SK-N-DZ (cell line): ENCODE measurements around the gene NFIA.

Source experiments
- DNase-seq: peaks from one replicate; pipeline ENCODE4 v3.0.0-alpha.2; 2015; ENCODE audit warnings: low spot score

Gene NFIA

GRCh38 chr1:61330571-61330970, 248.2 kb downstream of the NFIA start:
- no peak for DNase-seq

DNA sequence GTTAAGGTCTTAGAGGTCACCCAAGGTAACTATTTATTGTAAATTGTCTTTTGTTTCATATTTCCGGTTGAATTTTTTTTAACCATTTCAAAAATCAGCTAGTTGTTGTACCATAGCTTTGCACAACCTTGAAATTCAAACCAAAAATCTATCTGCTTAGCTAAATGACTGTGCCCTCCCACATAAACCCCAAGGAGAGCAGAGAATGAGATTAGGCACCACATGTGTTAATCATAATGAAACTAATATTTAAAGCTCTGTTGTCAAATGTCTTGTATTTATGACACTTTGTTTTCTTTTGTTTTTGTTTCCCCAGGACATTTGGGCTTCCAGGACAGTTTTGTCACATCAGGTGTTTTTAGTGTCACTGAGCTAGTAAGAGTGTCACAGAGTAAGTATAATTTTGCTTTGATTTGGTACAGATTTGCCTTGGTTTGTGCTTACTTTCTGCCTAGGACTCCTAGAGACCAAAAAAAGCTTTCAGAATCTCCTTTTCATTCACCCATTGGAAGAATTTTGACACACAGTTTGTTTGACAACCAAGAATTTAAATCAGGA, 249.9 kb downstream of the NFIA start:
- DNase-seq = no peak

DNA sequence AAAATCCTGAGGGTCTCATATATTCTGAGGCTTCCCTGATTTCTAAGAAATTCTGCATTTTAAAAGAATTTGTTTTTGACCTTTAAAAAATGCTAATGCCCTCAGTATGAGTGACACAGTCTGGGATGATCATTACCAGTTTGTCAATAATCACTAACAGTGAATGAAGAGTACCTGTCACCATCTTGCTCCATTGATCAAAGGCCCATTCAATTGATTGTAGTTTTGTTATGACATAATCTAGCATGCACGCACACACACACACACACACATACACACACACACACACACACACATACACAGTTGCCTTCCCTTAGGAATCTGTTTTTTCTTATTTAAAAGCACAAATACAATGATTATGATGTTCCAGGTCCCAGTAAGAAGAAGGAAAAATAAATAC, 250.4 kb downstream of the NFIA start:
- DNase-seq = no peak

DNA sequence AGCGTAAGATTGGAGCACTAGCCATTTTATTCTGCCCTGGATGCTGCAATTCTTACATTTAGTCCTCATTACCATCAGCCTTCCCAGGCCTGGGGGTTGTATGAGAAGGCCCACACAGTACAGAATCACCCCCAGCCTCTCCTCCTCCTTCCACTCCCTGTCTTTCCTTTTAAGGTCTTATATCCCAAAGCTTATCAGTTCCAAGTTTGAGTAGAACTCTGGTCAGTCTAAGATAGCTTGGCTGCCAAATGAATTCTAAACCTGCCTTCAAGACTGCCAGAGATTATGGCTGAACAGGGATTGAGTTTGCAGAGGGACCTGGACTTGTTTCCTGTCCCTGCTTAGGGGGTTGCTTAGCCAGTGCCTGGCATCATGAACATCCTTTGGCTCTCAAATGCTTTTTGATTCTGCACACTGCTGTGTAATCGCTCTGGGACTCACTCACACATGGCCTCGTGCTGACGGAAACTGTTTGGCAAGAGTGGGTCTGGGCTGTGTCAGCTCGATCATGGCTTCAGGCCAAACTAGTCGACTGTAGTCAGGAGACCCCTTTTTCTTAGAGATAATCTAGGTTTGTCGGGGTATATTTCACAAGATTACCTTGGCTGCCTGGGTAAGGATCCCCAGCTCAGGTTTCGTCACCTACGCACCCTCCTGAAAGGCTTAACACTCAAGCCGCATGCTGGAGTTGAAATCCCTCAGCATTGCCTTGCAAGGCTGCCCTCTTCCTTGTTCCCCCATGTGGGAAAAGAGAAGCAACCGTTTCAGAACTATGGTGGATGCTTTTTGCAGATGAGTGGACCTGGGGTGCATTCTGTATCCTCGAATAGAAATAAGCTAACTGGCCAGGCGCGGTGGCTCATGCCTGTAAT, 252.6 kb downstream of the NFIA start:
- peak; percentile 35 for DNase-seq

GRCh38 chr1:61337037-61337436, 254.7 kb downstream of the NFIA start:
- DNase-seq = no peak

DNA sequence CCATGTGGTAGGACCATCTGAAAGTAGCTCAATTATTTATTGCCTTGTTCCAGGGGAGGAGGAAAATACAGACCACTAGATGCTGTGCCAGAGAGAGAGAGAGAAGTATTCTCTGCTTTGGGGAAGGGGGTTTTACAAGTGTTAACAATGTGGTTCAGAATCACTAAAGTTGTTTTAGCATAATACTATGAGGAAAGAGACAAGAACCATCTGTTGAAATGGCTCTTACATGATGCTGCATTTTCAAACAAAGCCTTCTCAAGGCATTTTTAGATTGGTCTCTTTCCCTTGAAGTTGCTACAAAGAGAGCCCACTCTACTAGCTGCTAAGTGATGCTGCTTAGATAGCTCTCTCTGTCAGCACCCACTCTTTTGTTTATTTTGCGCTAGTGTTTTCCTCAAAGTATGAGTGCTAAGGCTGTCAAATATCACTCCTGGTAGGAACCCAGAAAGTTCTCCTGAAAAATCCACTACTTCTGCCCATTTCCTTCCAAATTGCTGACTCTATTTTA, 255.1 kb downstream of the NFIA start:
- DNase-seq = no peak

DNA sequence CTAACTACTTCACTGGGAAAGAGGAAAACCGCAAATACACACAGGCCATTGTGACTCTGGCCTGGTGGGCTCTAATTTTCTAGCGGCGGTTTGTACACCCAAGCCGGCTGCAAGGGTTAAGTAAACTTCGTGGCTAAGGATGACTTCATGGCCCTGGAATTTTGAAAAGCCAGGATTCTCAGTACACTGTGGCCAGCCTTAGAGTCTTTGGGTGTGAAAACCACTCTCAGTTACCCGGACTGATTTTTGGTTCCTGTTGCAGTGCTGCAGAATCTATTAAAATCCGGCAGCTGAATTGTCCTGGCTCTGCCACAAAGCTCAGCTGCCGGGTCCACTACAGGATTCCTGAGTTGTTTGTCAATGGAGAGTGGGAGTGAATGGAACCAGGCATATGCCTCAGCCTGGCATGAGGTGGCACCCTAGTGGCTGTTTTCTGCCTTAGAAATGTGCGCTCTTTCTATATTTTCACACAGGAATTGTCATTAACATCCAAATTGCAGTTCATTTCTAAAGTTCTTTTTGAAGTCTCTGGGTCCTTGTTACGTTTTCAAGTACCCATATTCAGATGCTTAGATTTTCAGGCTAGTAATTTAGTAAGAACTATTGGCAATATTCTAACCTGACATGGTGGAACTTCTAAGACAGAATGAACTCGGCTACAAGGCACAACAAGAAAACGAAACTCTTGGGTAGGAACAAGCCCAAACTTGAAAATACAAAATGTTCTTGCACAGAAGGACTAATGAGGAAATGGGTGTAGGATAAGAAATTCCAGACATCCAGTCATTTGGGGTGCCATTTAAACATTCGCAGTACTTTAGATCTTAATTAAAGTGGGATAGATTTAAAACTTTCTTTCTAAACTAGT, 255.9 kb downstream of the NFIA start:
- peak; percentile 26 for DNase-seq

DNA sequence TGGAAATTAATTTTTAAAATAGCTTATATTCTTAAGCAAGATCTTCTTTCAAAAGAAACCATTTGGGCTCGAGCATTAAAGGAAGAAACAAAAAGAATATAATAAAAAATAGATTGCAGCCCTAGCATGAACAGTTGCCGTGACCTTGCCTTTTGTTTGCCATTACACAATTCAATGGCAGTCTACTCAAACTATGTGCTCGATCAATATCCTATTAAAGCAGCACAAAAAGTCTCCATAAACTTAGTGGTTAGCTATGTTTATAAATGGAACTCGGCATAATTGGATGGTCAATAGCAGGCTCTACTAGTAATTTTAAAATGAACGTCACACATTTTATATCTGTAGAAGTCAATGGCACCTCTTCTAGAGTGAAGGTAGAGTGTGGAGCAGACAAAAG, 256.5 kb downstream of the NFIA start:
- DNase-seq = no peak

GRCh38 chr1:61341426-61341825, 259.1 kb downstream of the NFIA start:
- DNase-seq = no peak

DNA sequence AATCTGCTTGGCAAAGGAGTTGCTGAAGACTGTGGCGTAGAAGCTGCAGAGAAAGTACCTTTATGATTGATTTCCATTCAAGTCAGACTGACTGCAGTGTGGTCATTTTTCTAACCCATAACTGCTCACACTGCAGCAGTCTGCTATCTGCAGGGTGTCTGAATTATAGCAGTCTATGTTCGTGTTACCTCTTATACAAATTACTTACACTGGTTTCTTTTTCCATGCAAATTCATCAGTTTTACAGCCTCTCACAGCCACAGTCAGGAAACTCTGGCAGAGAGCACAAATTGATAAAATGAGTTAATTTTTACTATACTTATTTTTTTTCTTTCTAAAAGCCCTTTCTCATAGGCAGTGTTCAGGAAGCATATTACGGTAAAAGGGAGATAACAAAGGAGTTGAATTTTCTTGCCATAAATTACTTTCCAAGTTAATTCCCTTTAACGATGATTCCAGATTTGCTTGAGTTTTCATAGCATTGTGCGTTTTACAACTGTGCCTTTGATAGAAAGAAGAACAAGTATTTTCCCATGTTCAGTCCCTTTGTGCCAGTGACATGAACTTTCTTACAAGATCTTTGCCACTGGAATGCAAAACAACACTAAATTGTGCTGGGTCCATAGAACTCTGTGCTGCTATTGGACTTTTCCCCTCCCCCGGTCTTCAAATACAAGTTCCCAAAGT, 261.5 kb downstream of the NFIA start:
- DNase-seq = no peak

GRCh38 chr1:61344696-61345095, 262.3 kb downstream of the NFIA start:
- no peak for DNase-seq

- no peak for DNase-seq
Measured at GRCh38 chr1:61348025-61348665, 265.8 kb downstream of the NFIA start.

- no peak for DNase-seq
Measured at GRCh38 chr1:61352845-61353435, 270.6 kb downstream of the NFIA start.

- DNase-seq = no peak
Measured at GRCh38 chr1:61353797-61354406, 271.5 kb downstream of the NFIA start.

GRCh38 chr1:61356016-61356415, 273.7 kb downstream of the NFIA start:
- no peak for DNase-seq

DNA sequence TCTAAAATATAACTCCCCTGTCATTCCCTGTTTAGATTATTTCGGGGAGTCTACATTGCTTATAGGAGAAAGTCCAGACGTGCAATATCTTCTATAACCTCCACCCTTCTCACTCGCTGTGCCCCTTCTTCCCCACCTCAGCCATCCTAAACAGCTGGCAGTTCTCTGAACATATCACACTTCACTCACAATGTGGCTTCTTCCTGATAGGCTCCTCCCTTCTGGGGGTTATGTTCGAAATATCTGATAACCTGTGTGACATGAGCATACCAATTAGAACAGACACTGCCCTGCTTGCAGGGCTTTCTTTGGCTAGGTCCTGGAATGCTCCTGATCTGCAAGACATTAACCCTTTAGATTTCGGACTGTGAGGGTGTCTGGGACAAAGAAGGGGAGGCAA, 274.6 kb downstream of the NFIA start:
- DNase-seq = peak; percentile 81

DNA sequence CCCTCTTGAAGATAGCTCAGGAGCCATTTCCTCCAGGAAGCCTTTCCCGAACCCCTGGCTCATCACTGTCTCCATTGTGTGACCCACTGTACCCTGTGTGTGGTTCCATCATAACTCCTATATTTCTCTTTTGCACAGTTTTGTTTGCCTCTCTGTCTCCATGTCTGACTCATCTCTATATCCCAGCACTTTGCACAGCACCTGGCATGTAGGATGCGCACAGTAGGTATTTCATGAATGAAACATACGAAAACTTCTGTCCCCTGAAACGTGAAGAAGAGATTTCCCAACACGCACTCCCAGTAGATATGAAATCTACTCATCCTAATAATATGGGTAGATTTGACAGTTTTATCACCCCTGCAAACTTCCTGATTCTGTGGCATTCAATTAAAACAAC, 275.2 kb downstream of the NFIA start:
- no peak for DNase-seq

GRCh38 chr1:61358770-61359455, 276.6 kb downstream of the NFIA start:
- DNase-seq = no peak

DNA sequence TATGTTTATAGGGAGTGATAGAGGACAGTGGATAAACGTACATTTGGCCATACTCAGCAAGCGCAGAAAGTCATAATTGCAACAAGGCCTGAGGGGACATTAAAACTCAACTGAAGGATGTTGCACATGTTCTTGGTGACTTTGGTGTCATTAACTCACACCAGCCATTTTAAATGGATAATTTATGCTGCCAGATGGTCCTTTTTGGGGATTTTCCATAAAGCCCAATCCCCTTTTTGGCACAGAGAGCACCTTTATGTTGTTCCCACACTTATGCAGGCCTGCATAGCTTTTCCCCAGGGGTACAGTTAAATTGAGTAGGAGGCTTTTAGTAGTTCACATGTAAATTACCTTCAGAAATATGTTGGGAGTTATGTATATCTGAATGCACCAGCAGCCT, 279.6 kb downstream of the NFIA start:
- no peak for DNase-seq

DNA sequence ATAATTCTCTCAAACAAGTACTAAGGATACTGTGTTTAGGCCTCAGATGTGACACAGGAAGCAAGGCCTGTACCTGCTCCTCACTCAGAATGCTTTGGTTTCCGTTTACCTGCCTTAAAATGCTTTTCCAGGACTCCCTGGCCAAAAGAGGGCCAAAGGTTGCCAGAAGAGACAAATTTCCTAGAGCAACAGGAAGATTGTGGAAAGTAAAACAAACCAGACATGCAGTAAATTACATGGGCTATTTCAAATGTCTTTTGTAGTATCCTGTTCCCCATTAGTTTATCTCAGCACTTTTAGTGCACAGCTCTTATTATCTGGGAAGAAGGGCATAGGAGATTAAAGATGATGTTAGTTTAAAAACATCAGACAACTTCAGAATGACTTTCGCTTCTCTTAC, 280.0 kb downstream of the NFIA start:
- DNase-seq = no peak
